ENCODE measurements around the gene KIAA1217. TPM values are rescaled to one million over a fixed set of nuclear protein-coding genes. Genes with fewer than 3 reads are reported as not detected.

Gene KIAA1217
- polyA plus RNA-seq, 3 donors: not detected

- Histone ChIP-seq H3K4me3 (replicated peaks in 1 of 3; ENCODE audit: low read depth in 2 of 3, low read length in 3 of 3) (no peak overlapping the region), H3K9ac (ENCODE audit: insufficient read depth, low read length, poor library complexity, severe bottlenecking) (no peak overlapping the region), H3K4me1 (ENCODE audit: control insufficient read depth in 1 of 2, insufficient read depth in 2 of 2, low read length in 2 of 2) (no peaks in the 10 kb centered on the region), H4K20me1 (ENCODE audit: insufficient read depth, low read length) (no peaks in the 10 kb centered on the region), H3K27ac (ENCODE audit: low read depth in 1 of 2, low read length in 2 of 2) (no peak overlapping the region), H3K4me2 (replicated peaks; ENCODE audit: extremely low read depth, low read length, poor library complexity, severe bottlenecking) (no peak overlapping the region), H2AFZ (ENCODE audit: insufficient read depth, low read depth, low read length, poor library complexity, severe bottlenecking) (no peak overlapping the region), H3K36me3 (replicated peaks in 1 of 2; ENCODE audit: control insufficient read depth in 1 of 2, insufficient read depth in 2 of 2, low read length in 2 of 2) (no peaks in the 10 kb centered on the region), H3K9me3 (replicated peaks in 1 of 2; ENCODE audit: control insufficient read depth in 1 of 2, insufficient read depth in 1 of 2, low read length in 2 of 2) (no peaks in the 10 kb centered on the region), H3K79me2 (ENCODE audit: insufficient read depth, low read length) (no peaks in the 10 kb centered on the region), H3K27me3 (ENCODE audit: control insufficient read depth in 2 of 2, insufficient read depth in 2 of 2, low read length in 2 of 2) (no peaks in the 10 kb centered on the region)
- H3K27me3 Mint-ChIP-seq (ENCODE audit: low read depth in 3 of 3): peaks cover 0 to 3% (median 2%) of the 10 kb centered on the region in 3 donors
- H3K4me1 Mint-ChIP-seq: no peaks in the 10 kb centered on the region
- TF ChIP-seq CTCF (IDR thresholded peaks at IDR 0.05): no peak
- 78% methylated on average over 2 of the region's 2 CpGs for WGBS (ENCODE audit: insufficient coverage)
- H3K36me3 Mint-ChIP-seq: no peaks in the 10 kb centered on the region
- H3K4me3 Mint-ChIP-seq: no peak overlapping the region
- DNase-seq: no peak
- no peak overlapping the region for H3K27ac Mint-ChIP-seq
- intact Hi-C loops (cut with micrococcal nuclease): no loop called here
- H3K9me3 Mint-ChIP-seq: peaks cover 0 to 13% (median 3%) of the 10 kb centered on the region in 7 donors
These were observed 47.7 kb downstream of the KIAA1217 start for GRCh38 chr10:24256619-24257107.

GRCh38 chr10:24257588-24257987, 48.6 kb downstream of the KIAA1217 start:
- H3K27me3 Mint-ChIP-seq (ENCODE audit: low read depth in 3 of 3): peaks cover 0 to 3% (median under 1%) of the 10 kb centered on the region in 3 donors
- TF ChIP-seq CTCF (IDR thresholded peaks at IDR 0.05): no peak
- Histone ChIP-seq H3K79me2 (ENCODE audit: insufficient read depth, low read length) (no peaks in the 10 kb centered on the region), H4K20me1 (ENCODE audit: insufficient read depth, low read length) (no peaks in the 10 kb centered on the region), H3K4me1 (ENCODE audit: control insufficient read depth in 1 of 2, insufficient read depth in 2 of 2, low read length in 2 of 2) (no peaks in the 10 kb centered on the region), H3K36me3 (replicated peaks in 1 of 2; ENCODE audit: control insufficient read depth in 1 of 2, insufficient read depth in 2 of 2, low read length in 2 of 2) (no peaks in the 10 kb centered on the region), H3K9me3 (replicated peaks in 1 of 2; ENCODE audit: control insufficient read depth in 1 of 2, insufficient read depth in 1 of 2, low read length in 2 of 2) (no peaks in the 10 kb centered on the region), H3K4me2 (replicated peaks; ENCODE audit: extremely low read depth, low read length, poor library complexity, severe bottlenecking) (no peak overlapping the region), H3K27ac (ENCODE audit: low read depth in 1 of 2, low read length in 2 of 2) (no peak overlapping the region), H3K27me3 (ENCODE audit: control insufficient read depth in 2 of 2, insufficient read depth in 2 of 2, low read length in 2 of 2) (no peaks in the 10 kb centered on the region), H2AFZ (ENCODE audit: insufficient read depth, low read depth, low read length, poor library complexity, severe bottlenecking) (no peak overlapping the region), H3K9ac (ENCODE audit: insufficient read depth, low read length, poor library complexity, severe bottlenecking) (no peak overlapping the region), H3K4me3 (replicated peaks in 1 of 3; ENCODE audit: low read depth in 2 of 3, low read length in 3 of 3) (no peak overlapping the region)
- DNase-seq: no peak
- H3K4me1 Mint-ChIP-seq: no peaks in the 10 kb centered on the region
- WGBS (ENCODE audit: insufficient coverage): 82% methylated on average over 4 of the region's 4 CpGs
- peaks cover 3 to 12% (median 4%) of the 10 kb centered on the region in 7 donors for H3K9me3 Mint-ChIP-seq
- intact Hi-C loops (cut with micrococcal nuclease): no loop called here
- H3K4me3 Mint-ChIP-seq: no peak overlapping the region
- H3K36me3 Mint-ChIP-seq: no peaks in the 10 kb centered on the region
- H3K27ac Mint-ChIP-seq: no peak overlapping the region
